H1 (cell line): ENCODE data around the gene RILPL2. TPM values are rescaled to one million over a fixed set of nuclear protein-coding genes. Genes with fewer than 3 reads are reported as not detected.

Source experiments
- BRCA1 ChIP-seq: IDR thresholded peaks from 2 replicates; pipeline ENCODE4 v1.6.1; 2012; ENCODE audit warnings: low read depth, low read length, improper control_type of control experiment
- CBX5 ChIP-seq: fragments of 300-800, 300-1000 bp; sonication (generic); IDR thresholded peaks from 2 replicates; pipeline ENCODE4 v1.7.1; 2016; ENCODE audit warnings: antibody characterized with exemption, low read length, low read depth
- CHD2 ChIP-seq: IDR thresholded peaks from 2 replicates; pipeline ENCODE4 v1.6.1; 2012; ENCODE audit warnings: low read length, improper control_type of control experiment
- CREB1 ChIP-seq: IDR thresholded peaks from 2 replicates; pipeline ENCODE4 v1.6.1; 2012; ENCODE audit warnings: inconsistent platforms
- CTBP2 ChIP-seq: IDR thresholded peaks from 2 replicates; pipeline ENCODE4 v1.7.0; 2011; ENCODE audit warnings: borderline replicate concordance, mild to moderate bottlenecking, moderate library complexity, mixed read lengths, low read length; ENCODE audit not compliant: insufficient read depth, insufficient read length
- GABPA ChIP-seq: IDR thresholded peaks from 2 replicates; pipeline ENCODE4 v1.6.1; 2011; ENCODE audit warnings: mild to moderate bottlenecking, low read length, moderate library complexity, borderline replicate concordance; ENCODE audit not compliant: insufficient read depth
- HDAC2 ChIP-seq, 2 experiments: fragments of 300-600 bp in 1 of 2; sonication (generic) in 1 of 2; IDR thresholded peaks; 2 replicates each; pipeline ENCODE4 v1.6.1; 2011 to 2012; ENCODE audit warnings: low read depth in 2 of 2, low read length in 2 of 2, mild to moderate bottlenecking in 2 of 2, moderate library complexity in 2 of 2, borderline replicate concordance in 1 of 2, inconsistent platforms in 1 of 2
- PHF8 ChIP-seq: fragments of 200-600 bp; sonication (generic); conservative IDR thresholded peaks from 2 replicates; pipeline ENCODE4 v1.7.1; 2012; ENCODE audit warnings: low read depth, mild to moderate bottlenecking, inconsistent platforms, low read length, moderate library complexity
- POLR2A ChIP-seq, 2 experiments: IDR thresholded peaks; 1 replicate in 1 of 2; 2 replicates in 1 of 2; pipeline ENCODE4 v1.6.1; 2011; ENCODE audit warnings: low read depth in 2 of 2, low read length in 2 of 2, mild to moderate bottlenecking in 2 of 2; ENCODE audit errors: control extremely low read depth in 1 of 2
- POU5F1 ChIP-seq: IDR thresholded peaks from 2 replicates; pipeline ENCODE4 v1.6.1; 2011; ENCODE audit warnings: low read depth, mild to moderate bottlenecking, low read length, moderate library complexity
- RBBP5 ChIP-seq: IDR thresholded peaks from 2 replicates; pipeline ENCODE4 v1.7.1; 2012; ENCODE audit warnings: low read depth, mild to moderate bottlenecking, inconsistent platforms, low read length, moderate library complexity, borderline replicate concordance
- TAF1 ChIP-seq: IDR thresholded peaks from 2 replicates; pipeline ENCODE4 v1.6.1; 2011; ENCODE audit warnings: mild to moderate bottlenecking, low read depth, low read length
- TAF7 ChIP-seq: optimal IDR thresholded peaks from 2 replicates; pipeline ENCODE3; 2011; ENCODE audit warnings: low read depth, mild to moderate bottlenecking, inconsistent platforms, low read length, moderate library complexity, borderline replicate concordance
- TBP ChIP-seq: IDR thresholded peaks from 2 replicates; pipeline ENCODE4 v1.6.1; 2011; ENCODE audit warnings: low read depth, low read length, improper control_type of control experiment
- YY1 ChIP-seq: IDR thresholded peaks from 2 replicates; pipeline ENCODE4 v1.6.1; 2011; ENCODE audit warnings: low read depth, mild to moderate bottlenecking, low read length
- polyA plus RNA-seq, 7 experiments: library from polyadenylated mRNA; depleted of rRNA in 3 of 7; stranded (reverse) in 5 of 7; unstranded in 2 of 7; fragments of >200 nt in 5 of 7; fragments of 200-250 nt in 2 of 7; gene quantifications; 1 replicate in 5 of 7; 2 replicates in 1 of 7; 4 replicates in 1 of 7; pipeline versions ENCODE4 v1.2.1 to v1.2.3, GENCODE V29; 2011 to 2013; ENCODE audit warnings: missing spikeins in 2 of 7, mixed read lengths in 2 of 7
- total RNA-seq: library from RNA; stranded (reverse); fragmentation: NEBNext Ultra II Directional; extraction: Animal tissue kit (Norgen Biotek cat#: 25700); gene quantifications from 2 replicates; pipeline ENCODE4 v1.2.1, GENCODE V29; 2021
- TF ChIP-seq, protein P1 (sequence below): IDR thresholded peaks from 2 replicates; pipeline ENCODE4 v1.6.1; 2012; ENCODE audit warnings: inconsistent platforms
- TF ChIP-seq, protein P2 (sequence below): IDR thresholded peaks from 2 replicates; pipeline ENCODE4 v1.6.1; 2012; ENCODE audit warnings: inconsistent platforms
- TF ChIP-seq, protein P3 (sequence below): IDR thresholded peaks from 2 replicates; pipeline ENCODE4 v1.6.1; 2011; ENCODE audit warnings: low read length, improper control_type of control experiment

The RILPL2 gene
- total and polyA plus RNA-seq, 2 of the 8 experiments (the other 6 are each of a cell fraction or from before 2014, with no cell fraction given): 0.77 to 1.4 TPM

DNA sequence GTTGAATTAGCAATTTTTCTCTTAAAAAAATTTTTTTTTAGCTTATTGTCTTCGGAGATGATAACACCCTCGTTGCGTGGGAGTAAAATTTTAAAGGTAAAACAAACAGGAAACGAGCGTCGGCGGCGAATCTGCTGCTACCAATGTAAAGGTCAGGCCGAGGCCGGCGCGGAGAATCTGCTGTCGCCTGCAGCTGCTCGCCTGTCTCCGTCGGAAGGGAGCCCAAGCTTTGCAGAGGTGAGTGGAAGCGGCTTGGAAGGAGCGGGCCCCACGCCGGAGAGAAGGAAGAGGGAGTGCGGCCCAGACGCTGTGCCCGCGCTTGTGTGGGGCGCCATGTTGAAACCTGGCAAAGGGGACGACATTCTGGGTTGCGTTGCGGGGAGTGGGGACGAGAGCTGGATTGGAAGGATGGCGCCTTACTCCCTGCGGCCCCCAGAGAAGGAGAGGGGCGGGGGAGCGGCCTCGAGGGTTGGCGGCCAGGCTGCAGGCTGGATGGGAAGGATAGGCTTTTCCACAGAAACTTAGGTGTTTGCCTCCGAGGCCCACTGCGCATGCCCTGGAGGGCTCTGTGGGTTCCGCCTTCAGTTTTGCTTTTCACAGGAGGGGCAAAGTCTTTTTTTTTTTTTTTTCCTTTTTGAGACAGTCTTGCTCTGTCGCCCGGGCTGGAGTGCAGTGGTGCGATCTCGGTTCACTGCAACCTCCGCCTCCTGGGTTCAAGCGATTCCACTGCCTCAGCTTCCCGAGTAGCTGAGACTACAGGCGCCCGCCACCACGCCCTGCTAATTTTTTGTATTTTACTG, 21.7 kb upstream of the RILPL2 start, which contains the start of gene SNRNP35 (continued):
- TF ChIP-seq POU5F1 (no peak), TAF1 (peak; percentile 90), CREB1 (0 out of 2 replicates have a peak, but pooled peaks have one; percentile 37), RBBP5 (peak; percentile 92), TAF7 (peak; percentile 80), HDAC2 (IDR thresholded peaks at IDR 0.05; ENCODE audit: borderline replicate concordance in 1 of 2, low read depth in 2 of 2, low read length in 2 of 2) (no peak), GABPA (no peak), TBP (peak; percentile 28; the same call in 1 of the 2 replicates), CHD2 (no peak), POLR2A (IDR thresholded peaks at IDR 0.05; ENCODE audit: control extremely low read depth in 1 of 2, low read depth in 2 of 2, low read length in 2 of 2) (peak; percentile 66 to 91), PHF8 (peak; percentile 88), YY1 (peak; percentile 97), CTBP2 (no peak), CBX5 (no peak), BRCA1 (no peak)
- TF ChIP-seq, protein P1, sequence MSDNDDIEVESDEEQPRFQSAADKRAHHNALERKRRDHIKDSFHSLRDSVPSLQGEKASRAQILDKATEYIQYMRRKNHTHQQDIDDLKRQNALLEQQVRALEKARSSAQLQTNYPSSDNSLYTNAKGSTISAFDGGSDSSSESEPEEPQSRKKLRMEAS: peak; percentile 52
- TF ChIP-seq, protein P2, sequence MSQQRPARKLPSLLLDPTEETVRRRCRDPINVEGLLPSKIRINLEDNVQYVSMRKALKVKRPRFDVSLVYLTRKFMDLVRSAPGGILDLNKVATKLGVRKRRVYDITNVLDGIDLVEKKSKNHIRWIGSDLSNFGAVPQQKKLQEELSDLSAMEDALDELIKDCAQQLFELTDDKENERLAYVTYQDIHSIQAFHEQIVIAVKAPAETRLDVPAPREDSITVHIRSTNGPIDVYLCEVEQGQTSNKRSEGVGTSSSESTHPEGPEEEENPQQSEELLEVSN: peak; percentile 60
- TF ChIP-seq, protein P3, sequence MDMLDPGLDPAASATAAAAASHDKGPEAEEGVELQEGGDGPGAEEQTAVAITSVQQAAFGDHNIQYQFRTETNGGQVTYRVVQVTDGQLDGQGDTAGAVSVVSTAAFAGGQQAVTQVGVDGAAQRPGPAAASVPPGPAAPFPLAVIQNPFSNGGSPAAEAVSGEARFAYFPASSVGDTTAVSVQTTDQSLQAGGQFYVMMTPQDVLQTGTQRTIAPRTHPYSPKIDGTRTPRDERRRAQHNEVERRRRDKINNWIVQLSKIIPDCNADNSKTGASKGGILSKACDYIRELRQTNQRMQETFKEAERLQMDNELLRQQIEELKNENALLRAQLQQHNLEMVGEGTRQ: no peak
